M059J (cell line): Measurements from ENCODE around the gene CDC14A. TPM values are rescaled to one million over a fixed set of nuclear protein-coding genes. Genes with fewer than 3 reads are reported as not detected.
"Not testable (repeated sequence)": the region's sequence is repeated elsewhere in the genome, so short reads cannot be mapped to it uniquely, and the experiment has no call there.

ENCODE experiments used
- DNase-seq: peaks from one replicate; pipeline ENCODE4 v3.0.0-alpha.2; 2012; ENCODE audit warnings: low read depth
- total RNA-seq: library from RNA; depleted of rRNA; stranded (reverse); fragments of >200 nt; shearing (Covaris generic); gene quantifications from 2 replicates; pipeline ENCODE4 v1.2.3, GENCODE V29; 2014; rRNA removed

The CDC14A gene, protein sequence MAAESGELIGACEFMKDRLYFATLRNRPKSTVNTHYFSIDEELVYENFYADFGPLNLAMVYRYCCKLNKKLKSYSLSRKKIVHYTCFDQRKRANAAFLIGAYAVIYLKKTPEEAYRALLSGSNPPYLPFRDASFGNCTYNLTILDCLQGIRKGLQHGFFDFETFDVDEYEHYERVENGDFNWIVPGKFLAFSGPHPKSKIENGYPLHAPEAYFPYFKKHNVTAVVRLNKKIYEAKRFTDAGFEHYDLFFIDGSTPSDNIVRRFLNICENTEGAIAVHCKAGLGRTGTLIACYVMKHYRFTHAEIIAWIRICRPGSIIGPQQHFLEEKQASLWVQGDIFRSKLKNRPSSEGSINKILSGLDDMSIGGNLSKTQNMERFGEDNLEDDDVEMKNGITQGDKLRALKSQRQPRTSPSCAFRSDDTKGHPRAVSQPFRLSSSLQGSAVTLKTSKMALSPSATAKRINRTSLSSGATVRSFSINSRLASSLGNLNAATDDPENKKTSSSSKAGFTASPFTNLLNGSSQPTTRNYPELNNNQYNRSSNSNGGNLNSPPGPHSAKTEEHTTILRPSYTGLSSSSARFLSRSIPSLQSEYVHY
- total RNA-seq = 1.8 and 5.2 TPM in 2 replicates

DNA sequence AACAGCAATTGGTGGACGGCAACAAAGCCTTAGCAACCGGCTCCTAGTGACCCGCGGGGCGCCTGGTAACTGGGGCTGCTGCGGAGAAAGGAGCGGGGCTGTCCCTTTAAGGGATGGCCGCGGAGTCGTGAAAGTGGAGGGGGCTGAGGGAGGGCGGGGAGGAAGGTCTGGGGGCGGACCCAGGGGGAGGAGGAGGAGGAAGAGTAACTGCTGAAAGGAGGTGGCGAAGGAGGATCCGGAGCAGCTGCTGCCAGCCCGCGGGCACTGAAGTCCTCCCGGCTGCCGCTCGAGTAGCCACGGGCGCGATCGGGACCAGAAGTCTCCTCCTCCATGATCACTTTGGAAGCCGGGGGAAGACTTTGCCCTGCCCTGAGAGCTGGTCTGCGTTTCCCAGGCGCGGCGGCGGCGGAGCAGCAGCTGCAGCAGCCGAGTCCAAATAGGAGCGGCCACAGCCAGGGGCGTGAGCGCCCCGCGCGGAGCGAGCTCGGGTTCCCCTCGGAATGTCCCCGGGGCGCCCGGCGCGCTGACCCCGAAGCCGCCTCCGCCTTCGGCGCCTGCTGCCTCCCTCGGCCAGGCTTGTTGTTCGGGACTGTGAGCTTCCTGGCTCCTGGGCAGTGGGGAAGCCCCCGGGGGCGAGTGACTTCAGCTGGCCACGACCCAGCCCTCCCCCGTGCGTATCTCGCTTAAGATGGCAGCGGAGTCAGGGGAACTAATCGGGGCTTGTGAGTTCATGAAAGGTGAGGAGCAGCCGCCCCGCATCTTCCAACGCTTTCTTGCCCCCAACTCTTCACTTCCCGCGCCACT is at the start of gene CDC14A:
Gene CDC14A (plus strand): TSS at position 240 of the 804 bp plus-strand sequence. CDS start 449 bp downstream, at position 689.
- peak; percentile 97 for DNase-seq

DNA sequence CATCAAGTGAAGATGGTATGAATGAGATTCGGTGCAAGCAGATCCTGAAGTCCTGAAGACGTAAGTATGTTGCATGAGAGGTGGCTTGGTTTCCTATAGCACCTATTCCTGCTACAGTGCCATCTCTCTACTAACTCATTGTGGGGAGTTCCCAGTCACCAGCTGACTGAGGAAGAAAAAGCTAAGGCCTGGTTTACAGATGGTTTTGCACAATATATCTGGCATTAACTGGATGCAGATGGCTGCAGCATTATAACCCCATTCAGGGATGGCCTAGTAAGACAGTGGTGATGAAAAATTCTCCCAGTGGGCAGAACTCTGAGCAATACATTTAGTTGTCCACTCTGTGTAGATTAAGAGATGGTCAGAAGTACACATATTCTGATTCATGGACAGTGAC is 49.6 kb upstream of the CDC14A start:
- DNase-seq = no peak

DNA sequence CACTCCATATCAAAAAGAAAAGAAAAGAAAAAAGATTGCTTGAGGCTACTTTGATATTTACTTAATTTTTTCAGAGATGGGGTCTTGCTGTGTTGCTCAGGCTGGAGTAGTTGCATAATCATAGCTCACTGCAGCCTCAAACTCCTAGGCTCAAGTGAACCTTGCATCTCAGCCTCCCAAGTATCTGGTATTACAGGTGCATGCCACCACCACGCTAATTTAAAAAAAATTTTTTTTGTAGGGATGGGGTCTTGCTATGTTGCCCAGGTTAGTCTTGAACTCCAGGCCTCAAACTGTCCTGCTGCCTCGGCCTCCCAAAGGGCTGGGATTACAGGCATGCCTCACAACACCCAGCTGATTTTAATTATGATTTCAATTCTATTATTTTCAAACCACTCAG is 48.1 kb upstream of the CDC14A start:
- DNase-seq = no peak

DNA sequence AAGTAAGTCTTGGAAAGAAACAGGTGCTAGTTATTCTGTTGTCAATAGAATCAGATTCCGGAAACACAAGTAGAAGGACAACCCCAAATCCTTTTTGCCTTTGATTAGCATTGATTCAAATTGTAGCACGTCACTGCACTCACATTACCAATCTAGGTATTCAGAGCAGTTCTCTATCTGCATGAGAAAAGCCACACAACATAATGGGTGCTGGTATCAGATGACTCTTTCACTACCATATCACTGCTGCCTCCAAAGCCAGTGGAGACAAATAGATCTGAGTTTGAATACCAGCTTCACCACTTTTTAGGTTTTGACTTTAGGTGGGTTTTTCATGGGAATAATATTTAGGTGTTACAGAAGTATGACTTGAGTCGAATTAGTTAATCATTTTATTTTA is 47.4 kb upstream of the CDC14A start:
- DNase-seq = no peak

DNA sequence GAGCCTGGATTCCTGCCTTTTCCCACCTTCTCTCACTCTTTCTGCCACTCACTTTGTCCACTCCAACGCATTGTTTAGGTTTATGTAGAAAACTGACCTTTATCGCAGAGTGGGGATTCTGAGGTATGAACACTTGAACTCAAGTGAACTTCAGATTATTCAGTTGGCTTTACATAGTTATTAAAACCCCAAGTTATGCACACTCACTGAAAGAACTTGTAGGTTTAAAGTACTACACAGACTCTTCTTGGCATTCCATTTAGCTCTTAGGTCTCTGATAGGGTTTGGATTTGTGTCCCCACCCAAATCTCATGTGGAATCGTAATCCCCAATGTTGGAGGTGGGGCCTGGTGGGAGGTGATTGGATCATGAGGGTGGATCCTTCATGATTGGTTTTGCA is 46.4 kb upstream of the CDC14A start:
- no peak for DNase-seq

DNA sequence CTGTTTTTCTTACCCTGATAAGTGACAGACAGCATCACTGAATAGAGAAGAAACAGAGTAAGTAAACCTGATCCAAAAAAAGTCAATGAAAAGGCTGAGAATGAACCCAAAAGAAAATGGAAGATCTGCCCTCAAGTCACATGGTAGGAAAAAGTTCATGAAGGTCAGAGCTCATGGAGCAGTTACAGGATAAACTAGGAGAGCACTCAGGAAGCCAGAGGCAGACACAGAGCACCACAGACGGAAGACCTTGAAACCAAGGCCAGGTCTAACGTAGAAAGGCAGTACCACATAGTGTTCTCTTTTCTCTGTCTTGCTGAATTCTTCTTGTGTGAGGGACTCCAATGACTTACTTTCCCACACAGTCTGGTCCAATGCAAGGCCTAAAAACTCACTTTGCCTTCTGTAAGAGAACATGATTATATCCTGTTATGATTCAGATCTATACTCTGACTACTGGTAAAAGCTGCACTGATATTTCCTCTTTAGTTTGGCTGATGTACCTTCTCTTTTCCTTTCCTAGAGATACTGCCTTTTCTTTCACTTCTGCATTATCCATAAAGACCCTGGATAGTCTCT is 45.5 kb upstream of the CDC14A start:
- DNase-seq = no peak

DNA sequence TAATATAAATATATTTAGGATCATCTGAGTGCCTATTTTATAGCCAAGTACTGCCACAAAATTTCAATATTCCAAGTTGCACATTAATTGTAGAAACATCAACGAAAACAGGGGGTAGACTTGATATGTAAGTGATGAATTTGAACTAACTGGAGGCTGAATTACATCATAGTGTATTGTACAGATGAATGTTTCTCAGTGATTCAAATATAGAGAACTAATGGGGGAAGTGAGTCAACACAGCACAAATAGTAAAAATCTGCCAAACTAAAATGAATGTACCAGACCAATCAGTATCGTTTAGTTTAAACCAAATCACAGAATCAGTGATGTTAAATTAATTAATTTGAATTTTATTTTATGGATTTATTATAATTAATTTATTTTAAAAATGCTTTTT is 43.5 kb upstream of the CDC14A start:
- DNase-seq = no peak

DNA sequence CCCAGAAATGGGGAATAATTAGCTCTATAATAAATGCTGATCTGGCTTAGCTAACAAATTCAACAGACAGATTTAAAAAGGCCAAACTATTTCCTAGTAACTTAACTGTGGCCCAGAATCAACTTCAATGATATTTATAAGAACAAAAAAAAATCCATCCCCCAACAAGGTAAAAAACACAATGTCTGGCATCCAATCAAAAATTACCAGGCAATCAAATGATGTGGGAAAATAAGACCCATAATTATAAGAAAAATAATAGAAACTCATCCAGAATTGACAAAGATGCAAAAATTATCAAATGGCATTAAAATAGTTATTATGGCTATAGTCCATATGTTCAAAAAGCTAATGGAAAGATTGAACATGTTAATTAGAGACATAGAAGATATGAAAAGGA is 42.4 kb upstream of the CDC14A start:
- no peak for DNase-seq

DNA sequence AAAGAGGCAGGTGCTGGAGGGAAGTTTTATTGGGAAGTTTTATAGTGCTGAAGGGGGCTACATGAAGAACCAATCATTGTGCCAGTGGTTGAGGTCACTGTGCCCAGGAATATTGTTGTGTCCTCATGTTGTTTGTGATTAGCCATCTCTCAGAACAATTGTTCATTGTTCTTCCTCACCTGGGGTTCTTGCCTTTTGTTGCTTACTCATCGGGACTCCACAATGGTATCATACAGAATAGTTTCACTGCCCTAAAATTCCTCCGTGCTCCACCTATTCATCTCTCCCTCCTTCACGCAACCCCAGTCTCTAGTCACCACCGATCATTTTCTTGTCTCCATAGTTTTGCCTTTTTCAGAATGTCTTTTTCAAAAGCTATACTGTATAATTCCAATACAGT is 38.9 kb upstream of the CDC14A start:
- DNase-seq = no peak

DNA sequence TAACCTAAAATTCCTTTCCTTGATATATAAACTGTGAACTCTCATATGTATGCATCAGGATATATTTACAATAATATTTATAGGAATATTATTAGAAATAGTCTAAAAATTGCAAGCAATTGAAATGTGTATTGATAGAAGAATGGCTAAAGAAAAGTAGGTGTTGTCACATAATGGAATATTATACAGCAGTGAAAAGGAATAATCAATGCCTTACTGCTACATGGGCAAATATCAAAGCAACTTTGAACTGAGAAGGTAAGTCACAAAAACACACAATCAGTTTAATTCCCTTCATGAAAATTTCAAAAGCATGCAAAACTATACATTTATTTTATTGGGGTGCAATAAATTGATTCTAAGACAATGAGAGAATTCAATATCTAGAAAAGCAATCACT is 35.7 kb upstream of the CDC14A start:
- no peak for DNase-seq

DNA sequence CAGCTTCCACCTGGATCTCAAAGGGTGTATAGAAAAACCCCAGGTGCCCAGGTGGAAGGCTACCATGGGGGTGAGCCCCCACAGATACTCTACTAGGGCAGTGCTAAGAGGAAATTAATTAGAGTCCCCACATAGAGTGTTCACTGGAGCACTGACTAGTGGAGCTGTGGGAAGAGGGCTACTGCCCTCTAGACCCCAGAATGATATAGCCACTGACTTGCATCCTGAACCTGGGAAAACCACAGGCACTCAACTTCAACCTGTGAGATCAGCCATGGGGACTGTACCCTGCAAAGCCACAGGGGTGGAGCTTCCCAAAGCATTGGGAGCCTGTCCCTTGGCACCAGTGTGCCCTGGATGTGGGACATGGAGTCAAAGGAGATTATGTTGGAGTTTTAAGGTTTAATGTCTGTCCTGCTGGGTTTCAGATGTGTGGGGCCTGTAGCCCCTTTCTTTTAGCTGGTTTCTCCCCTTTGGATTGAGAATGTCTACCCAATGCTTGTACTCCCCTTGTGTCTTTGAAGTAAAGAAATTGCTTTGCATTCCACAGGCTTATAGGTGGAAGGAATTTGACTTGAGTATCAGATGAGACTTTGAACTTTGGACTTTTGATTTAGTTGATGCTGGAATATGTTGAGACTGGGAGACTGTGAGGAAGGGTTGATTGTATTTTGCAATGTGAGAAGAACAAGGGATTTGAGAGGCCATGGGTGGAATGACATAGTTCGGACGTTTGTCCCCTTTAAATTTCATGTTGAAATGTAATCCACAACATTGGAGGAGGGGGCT is 31.8 kb upstream of the CDC14A start:
- no peak for DNase-seq

DNA sequence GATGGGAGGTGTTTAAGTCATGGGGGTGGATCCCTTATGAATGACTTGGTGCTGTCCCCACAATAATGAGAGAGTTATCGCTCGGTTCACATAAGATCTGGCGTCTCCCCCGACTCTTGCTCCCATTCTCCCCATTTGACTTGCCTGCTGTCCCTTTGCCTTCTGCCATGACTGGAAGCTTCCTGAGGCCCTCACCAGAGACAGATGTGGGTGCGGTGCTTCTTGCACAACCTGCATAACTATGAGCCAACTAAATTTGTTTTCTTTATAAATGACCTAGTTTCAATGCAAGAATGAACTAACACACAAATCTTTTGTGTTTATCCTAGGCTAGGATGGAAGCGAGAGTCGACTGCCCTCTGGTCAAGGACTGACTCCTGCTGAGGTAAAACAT is 31.2 kb upstream of the CDC14A start:
- no peak for DNase-seq

DNA sequence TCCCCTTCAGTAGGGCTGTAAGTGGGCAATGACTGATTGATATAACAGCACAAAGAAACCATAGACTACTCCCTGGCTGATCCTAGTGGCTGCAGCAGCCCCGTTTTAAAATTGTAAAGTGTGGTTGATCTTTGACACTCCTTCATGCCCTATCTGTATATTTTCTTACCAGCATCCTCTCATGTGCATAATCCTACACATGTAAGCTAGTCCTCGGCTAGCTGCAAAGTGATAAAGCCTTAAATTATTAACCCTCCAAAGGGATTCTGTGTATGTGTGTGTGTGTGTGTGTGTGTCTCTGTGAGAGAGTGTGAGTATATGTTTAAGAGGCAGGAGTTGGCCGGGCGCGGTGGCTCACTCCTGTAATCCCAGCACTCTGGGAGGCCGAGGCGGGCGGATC is 30.8 kb upstream of the CDC14A start:
- DNase-seq = no peak

DNA sequence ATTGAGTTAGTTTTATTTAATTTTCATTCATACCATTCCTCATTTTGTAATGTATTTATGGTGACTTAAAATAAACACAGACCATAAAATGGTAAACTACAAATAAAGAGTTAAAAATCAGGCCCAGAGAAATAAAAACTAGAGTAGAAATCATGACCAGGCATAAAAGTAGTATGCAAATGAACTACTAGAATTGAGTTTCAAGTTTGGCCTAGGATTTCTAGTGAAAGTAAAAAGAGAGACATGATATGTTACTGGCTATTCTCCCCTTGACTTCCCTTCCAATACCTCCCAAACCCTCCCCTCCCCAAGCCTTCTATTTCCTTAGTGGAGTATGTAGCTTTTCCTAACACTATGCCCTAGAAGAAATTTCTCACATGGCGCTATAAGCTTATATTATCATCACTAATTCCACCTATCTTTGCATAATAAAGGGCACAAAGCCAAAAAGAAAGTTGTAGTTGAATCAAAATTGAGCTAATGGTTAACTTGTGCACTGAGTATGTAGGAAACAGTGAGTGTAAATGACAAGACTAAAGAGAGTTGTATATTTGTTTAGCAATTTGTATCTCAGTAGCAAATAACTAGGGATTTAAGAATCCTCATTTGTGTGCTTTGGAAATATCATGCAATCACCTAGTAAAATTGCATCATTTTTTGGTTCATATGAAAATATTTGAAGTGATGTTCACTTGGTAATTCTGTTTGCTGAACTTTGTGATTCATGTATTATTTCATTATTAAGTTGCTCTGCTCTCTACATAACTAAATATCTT is 29.7 kb upstream of the CDC14A start:
- DNase-seq = no peak

DNA sequence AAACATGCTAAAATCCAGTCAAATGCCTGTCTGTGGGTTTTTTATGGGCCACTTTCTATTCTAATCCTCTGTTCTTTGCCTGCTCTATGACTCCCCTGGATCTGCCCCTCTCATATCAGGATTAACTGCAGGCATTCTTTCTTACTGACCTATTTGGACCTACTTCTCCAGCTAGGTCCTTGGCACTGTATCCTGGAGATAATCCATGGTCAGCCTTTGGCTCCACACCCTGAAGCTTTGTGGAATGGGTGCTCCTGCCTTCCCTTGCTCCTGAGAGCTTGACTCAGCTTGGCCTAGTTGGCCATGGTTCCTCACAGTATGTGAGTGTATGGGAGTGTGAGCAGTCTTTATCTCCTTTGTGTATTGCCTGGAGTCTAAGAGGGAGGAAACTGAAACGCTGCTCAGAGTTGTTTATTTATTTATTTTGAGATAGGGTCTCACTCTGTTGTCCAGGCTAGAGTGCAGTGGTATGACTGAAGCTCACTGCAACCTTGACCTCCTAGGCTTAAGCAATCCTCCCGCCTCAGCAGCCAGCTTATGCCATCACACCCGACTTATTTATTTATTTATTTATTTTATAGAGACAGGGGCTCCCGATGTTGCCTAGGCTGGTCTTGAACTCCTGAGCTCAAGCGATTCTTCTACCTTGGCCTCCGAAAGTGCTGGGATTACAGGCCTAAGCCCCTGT is 28.7 kb upstream of the CDC14A start:
- no peak for DNase-seq

DNA sequence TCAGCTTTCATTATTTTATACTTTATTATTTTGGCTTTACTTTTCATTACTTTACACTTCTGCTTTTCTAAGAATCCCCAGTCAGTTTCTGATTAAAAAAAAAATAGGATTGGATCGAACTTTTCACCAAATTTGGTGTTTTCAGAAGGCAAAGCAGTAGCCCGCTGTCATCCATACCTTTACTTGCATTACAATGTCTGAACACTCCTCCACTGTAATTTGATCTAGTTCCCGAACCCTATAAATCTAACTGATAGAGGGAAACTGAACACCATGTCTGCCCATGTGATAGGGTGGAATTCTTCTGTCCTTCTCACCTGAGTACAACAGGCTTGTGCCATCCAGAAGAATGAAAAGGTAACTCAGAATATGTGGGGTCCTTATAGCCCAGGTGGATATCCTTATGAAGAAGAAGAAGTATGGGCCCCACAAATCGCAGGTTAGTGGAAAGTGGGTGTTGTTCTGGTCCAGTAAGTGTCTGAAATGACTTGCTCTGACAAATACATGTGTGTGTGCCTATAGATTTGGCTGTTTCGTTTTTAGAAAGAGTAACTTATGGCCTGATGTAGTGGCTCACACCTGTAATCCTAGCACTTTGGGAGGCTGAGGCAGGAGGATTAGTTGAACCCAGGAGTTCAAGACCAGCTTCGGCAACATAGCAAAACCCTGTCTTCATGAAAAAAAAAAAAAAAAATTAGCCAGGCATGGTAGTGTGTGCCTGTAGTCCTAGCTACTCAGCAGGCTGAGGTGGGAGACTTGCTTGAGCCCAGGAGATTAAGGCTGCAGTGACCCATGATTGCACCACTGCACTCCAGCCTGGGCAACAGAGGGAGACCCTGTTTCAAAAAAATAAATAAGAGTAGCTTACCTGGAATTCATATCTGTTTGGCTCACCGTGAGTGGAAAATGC is 26.6 kb upstream of the CDC14A start:
- DNase-seq = no peak

DNA sequence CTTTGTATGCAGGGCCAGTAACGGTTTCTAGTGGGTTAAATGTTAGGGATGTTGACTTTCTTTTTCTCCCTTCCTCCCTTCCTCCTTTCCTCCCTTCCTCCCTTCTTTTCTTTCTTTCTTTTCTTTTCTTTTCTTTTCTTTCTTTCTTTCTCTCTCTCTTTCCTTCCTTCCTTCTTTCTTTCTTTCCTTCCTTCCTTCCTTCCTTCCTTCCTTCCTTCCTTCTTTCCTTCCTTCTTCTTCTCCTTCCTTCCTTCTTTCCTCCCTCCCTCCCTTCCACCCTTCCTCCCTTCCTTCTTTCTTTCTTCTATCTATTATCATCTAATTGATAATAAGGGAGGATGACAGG is 26.0 kb upstream of the CDC14A start:
- not testable (repeated sequence) for DNase-seq

DNA sequence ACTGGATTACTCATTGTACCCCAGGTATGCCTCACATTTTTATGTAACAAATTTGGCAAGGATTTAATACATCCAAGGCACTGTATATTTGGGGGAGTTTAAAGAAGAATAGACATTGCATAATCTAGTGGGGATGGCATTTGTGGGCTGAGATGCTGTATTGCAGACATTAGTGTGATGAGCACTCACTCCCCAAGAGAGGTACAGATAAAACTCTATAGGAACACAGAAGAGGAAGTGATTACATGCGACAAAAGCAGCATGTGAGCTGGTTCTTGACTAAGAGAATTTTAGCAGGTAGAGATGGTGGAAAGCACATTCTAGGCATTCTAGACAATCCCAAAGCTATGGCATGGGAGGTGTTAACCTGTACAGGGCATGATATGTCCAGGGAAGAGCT is 24.2 kb upstream of the CDC14A start:
- DNase-seq = no peak

DNA sequence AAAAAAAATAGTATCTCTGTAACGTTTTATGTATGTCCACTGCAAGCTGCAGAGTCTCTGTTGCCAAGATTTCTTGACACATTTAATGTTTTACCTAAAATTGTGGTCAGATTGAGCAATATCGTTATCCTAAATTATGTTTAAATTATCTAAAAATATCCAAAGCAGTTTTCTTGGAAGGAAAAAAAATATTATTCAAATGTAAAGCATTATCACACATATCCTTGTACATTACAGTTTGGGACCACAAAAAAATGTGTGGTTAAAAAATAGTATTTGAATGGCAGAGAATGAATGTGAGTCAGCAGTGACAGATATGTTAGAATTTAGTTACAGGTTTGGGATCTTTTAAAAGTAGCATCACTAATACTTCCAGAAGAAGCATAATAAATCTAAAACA is 21.2 kb upstream of the CDC14A start:
- not testable (repeated sequence) for DNase-seq
